K562 (cell line): ENCODE results near the gene CPSF2. TPM values are rescaled to one million over a fixed set of nuclear protein-coding genes. Genes with fewer than 3 reads are reported as not detected.

Source experiments
- ARNT ChIP-seq, 2 experiments: fragments of 450-650 bp; IDR thresholded peaks; 2 replicates each; pipeline ENCODE4 v1.6.1; 2016; ENCODE audit warnings: mild to moderate bottlenecking in 1 of 2
- CBX3 ChIP-seq, 2 experiments: IDR thresholded peaks; 1 replicate in 1 of 2; 2 replicates in 1 of 2; pipeline ENCODE4 v1.6.1; 2012; ENCODE audit warnings: inconsistent platforms in 2 of 2, low read length in 2 of 2, borderline replicate concordance in 1 of 2, control low read depth in 1 of 2
- CEBPG ChIP-seq, 3 experiments: fragments of 200-800 bp in 1 of 3; sonication (Bioruptor generic) in 1 of 3; sonication (generic) in 1 of 3; formaldehyde crosslinking in 1 of 3; IDR thresholded peaks in 2 of 3; conservative IDR thresholded peaks in 1 of 3; 2 replicates each; pipeline versions ENCODE4 v1.6.1 to v1.8.0; 2016 to 2022; ENCODE audit warnings: missing compliant biosample characterization in 2 of 3, missing genetic modification characterization in 2 of 3, mild to moderate bottlenecking in 1 of 3, missing genetic modification reagents in 1 of 3
- DMBX1 ChIP-seq: fragments of 250-450 bp; sonication (Bioruptor Pico); IDR thresholded peaks from 2 replicates; pipeline ENCODE4 v1.8.0; 2022; ENCODE audit warnings: inconsistent platforms, mild to moderate bottlenecking, moderate library complexity, borderline replicate concordance
- GATAD2A ChIP-seq: fragments of 450-650 bp; IDR thresholded peaks from 2 replicates; pipeline ENCODE4 v1.6.1; 2017
- HDGF ChIP-seq: fragments of 450-650 bp; IDR thresholded peaks from 2 replicates; pipeline ENCODE4 v1.6.1; 2016
- TCF7 ChIP-seq: sonication (generic); IDR thresholded peaks from 2 replicates; pipeline ENCODE4 v1.6.1; 2016; ENCODE audit warnings: antibody characterized with exemption, borderline replicate concordance
- ZBTB8A ChIP-seq: fragments of 450-650 bp; IDR thresholded peaks from 2 replicates; pipeline ENCODE4 v1.6.1; 2018; ENCODE audit warnings: mild to moderate bottlenecking, moderate library complexity; ENCODE audit not compliant: partially characterized antibody
- ZNF174 ChIP-seq: fragments of 250-450 bp; sonication (Bioruptor Pico); IDR thresholded peaks from 2 replicates; pipeline ENCODE4 v1.4.0; 2020; ENCODE audit warnings: mild to moderate bottlenecking
- ZNF263 ChIP-seq: sonication (generic); formaldehyde crosslinking; IDR thresholded peaks from 2 replicates; pipeline ENCODE4 v1.8.0; 2022; ENCODE audit warnings: mild to moderate bottlenecking, missing genetic modification reagents, borderline replicate concordance
- ZNF589 ChIP-seq: fragments of 200-800 bp; sonication (Bioruptor generic); IDR thresholded peaks from 2 replicates; pipeline ENCODE4 v1.6.1; 2016; ENCODE audit warnings: low read depth, missing genetic modification characterization, missing compliant biosample characterization
- polyA plus RNA-seq, 8 experiments: library from polyadenylated mRNA; depleted of rRNA in 4 of 8; stranded (reverse) in 5 of 8; unstranded in 3 of 8; fragments of >200 nt; fragmentation: Nextera tagmentation in 2 of 8; fragmentation: Illumina TruSeq in 1 of 8; extraction: Ambion mirVana in 2 of 8; extraction: Trizol in 1 of 8; gene quantifications; 2 replicates each; pipeline versions ENCODE4 v1.2.1 to v1.2.3, GENCODE V29; 2011 to 2014; ENCODE audit warnings: inconsistent platforms in 1 of 8, missing spikeins in 1 of 8
- total RNA-seq, 7 experiments: library from RNA; depleted of rRNA in 6 of 7; stranded (reverse); fragments of >200 nt in 6 of 7; fragmentation: Illumina TruSeq in 2 of 7; extraction: Trizol in 2 of 7; gene quantifications; 2 replicates each; pipeline versions ENCODE4 v1.2.1 to v1.2.3, GENCODE V29; 2011 to 2021; ENCODE audit warnings: low replicate concordance in 1 of 7
- TF ChIP-seq, protein P1 (sequence below): fragments of 450-650 bp; IDR thresholded peaks from one replicate; pipeline ENCODE4 v1.6.1; 2018; ENCODE audit warnings: mild to moderate bottlenecking, moderate library complexity; ENCODE audit not compliant: partially characterized antibody

Gene CPSF2
- total and polyA plus RNA-seq, 9 of the 15 experiments (the other 6 are each of a cell fraction or from before 2014, with no cell fraction given) = 20.8 to 71.3 (median 49.0) TPM

DNA sequence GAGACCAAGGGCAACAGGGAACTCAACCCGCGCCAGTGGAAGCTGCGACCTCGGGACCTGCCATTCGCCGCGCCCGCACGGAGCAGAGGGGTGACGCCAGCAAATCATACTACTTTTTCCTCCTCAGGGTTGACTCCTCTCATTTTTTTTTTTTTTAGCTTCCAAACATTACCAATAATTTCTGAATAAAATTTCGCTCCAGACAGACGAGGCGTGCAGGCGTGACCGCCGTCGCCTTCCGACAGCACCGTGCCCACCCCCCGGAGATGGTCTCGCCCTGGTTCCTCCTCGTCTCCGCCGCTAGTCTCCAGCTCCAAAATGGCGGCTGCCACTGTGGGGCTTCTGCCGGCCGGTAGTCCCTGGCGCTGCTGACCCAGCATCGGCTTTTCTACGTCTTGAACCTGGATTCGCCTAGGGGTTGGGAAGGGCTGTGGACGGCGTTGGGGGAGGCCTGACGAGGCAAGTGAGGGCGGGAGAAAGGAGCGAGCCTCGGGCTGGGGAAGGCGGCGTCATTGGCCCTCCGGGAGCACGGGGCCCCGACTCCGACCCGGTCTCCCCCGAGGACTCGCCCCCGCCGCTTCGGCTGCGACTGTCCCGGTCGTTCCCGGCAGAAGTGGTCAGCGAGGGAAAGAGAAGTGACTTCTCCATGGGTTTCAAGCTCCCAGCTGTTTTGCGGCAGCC lies at the start of gene CPSF2, which contains the start of gene NDUFB1 (continued):
- TF ChIP-seq CBX3 (IDR thresholded peaks at IDR 0.05; ENCODE audit: borderline replicate concordance in 1 of 2, low read length in 2 of 2) = no peak
- no peak for TF ChIP-seq CEBPG (CRISPR knock-in tag; IDR thresholded peaks at IDR 0.05)
- TF ChIP-seq CEBPG (tag; conservative IDR thresholded peaks at IDR 0.05 in 1 of 2, IDR thresholded peaks at IDR 0.05 in 1 of 2) = no peak
- TF ChIP-seq DMBX1 (CRISPR knock-in tag) = no peak
- TF ChIP-seq ZNF589 (CRISPR knock-in tag) = no peak
- TF ChIP-seq TCF7 = no peak
- TF ChIP-seq ZBTB8A = peak; percentile 23
- TF ChIP-seq ARNT (IDR thresholded peaks at IDR 0.05) = peak in 1 of 2 experiments; percentile 42; a peak in 1 of 4 replicates
- TF ChIP-seq ZNF263 (CRISPR knock-in tag) = no peak
- no peak for TF ChIP-seq HDGF
- TF ChIP-seq ZNF174 = no peak
- TF ChIP-seq GATAD2A = no peak
- TF ChIP-seq, protein P1, sequence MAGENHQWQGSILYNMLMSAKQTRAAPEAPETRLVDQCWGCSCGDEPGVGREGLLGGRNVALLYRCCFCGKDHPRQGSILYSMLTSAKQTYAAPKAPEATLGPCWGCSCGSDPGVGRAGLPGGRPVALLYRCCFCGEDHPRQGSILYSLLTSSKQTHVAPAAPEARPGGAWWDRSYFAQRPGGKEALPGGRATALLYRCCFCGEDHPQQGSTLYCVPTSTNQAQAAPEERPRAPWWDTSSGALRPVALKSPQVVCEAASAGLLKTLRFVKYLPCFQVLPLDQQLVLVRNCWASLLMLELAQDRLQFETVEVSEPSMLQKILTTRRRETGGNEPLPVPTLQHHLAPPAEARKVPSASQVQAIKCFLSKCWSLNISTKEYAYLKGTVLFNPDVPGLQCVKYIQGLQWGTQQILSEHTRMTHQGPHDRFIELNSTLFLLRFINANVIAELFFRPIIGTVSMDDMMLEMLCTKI = no peak
